HL-60 (cell line): ENCODE data around the gene TTC31.

Experiments
- GABPA ChIP-seq: IDR thresholded peaks from 2 replicates; pipeline ENCODE4 v1.6.1; 2012; ENCODE audit warnings: low read depth
- POLR2AphosphoS5 ChIP-seq: IDR thresholded peaks from 2 replicates; pipeline ENCODE4 v1.6.1; 2012; ENCODE audit warnings: low read depth
- SPI1 ChIP-seq: IDR thresholded peaks from 2 replicates; pipeline ENCODE4 v1.6.1; 2012; ENCODE audit warnings: low read depth, mild to moderate bottlenecking, borderline replicate concordance
- TF ChIP-seq, protein P1 (sequence below): IDR thresholded peaks from one replicate; pipeline ENCODE4 v1.5.1; 2011; ENCODE audit warnings: low read length, control low read depth, inconsistent platforms; ENCODE audit not compliant: insufficient read depth
- TF ChIP-seq, protein P2 (sequence below): IDR thresholded peaks from 2 replicates; pipeline ENCODE4 v1.6.1; 2012; ENCODE audit warnings: low read depth; ENCODE audit not compliant: insufficient replicate concordance

DNA sequence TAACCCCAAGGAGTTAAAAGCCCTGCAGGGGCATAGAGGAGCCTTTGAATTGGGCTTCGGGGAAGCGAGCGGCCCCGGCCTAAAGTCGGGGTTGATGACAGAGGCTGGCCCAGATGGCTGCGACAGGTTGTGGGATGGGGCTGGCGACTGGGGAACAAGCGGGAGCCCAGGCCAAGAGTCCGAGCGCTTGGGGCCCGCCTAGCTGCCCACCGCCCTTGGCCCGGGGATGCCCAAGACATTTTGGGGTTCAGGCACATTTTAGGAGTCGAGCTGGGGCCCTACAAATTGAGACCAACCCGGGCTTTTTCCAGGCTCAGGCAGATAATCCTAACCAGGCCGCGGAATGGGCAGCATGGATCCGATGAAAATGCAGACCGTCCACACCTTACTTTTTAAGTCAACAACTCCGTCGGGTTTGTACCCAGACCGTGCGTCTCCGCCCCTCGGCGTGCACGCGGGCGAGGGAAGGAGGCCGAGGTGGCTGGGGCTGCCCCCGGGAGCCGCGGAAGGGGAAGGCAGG lies 41.7 kb upstream of the TTC31 start:
- TF ChIP-seq, protein P1, sequence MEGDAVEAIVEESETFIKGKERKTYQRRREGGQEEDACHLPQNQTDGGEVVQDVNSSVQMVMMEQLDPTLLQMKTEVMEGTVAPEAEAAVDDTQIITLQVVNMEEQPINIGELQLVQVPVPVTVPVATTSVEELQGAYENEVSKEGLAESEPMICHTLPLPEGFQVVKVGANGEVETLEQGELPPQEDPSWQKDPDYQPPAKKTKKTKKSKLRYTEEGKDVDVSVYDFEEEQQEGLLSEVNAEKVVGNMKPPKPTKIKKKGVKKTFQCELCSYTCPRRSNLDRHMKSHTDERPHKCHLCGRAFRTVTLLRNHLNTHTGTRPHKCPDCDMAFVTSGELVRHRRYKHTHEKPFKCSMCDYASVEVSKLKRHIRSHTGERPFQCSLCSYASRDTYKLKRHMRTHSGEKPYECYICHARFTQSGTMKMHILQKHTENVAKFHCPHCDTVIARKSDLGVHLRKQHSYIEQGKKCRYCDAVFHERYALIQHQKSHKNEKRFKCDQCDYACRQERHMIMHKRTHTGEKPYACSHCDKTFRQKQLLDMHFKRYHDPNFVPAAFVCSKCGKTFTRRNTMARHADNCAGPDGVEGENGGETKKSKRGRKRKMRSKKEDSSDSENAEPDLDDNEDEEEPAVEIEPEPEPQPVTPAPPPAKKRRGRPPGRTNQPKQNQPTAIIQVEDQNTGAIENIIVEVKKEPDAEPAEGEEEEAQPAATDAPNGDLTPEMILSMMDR = no peak
- TF ChIP-seq, protein P2, sequence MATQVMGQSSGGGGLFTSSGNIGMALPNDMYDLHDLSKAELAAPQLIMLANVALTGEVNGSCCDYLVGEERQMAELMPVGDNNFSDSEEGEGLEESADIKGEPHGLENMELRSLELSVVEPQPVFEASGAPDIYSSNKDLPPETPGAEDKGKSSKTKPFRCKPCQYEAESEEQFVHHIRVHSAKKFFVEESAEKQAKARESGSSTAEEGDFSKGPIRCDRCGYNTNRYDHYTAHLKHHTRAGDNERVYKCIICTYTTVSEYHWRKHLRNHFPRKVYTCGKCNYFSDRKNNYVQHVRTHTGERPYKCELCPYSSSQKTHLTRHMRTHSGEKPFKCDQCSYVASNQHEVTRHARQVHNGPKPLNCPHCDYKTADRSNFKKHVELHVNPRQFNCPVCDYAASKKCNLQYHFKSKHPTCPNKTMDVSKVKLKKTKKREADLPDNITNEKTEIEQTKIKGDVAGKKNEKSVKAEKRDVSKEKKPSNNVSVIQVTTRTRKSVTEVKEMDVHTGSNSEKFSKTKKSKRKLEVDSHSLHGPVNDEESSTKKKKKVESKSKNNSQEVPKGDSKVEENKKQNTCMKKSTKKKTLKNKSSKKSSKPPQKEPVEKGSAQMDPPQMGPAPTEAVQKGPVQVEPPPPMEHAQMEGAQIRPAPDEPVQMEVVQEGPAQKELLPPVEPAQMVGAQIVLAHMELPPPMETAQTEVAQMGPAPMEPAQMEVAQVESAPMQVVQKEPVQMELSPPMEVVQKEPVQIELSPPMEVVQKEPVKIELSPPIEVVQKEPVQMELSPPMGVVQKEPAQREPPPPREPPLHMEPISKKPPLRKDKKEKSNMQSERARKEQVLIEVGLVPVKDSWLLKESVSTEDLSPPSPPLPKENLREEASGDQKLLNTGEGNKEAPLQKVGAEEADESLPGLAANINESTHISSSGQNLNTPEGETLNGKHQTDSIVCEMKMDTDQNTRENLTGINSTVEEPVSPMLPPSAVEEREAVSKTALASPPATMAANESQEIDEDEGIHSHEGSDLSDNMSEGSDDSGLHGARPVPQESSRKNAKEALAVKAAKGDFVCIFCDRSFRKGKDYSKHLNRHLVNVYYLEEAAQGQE = no peak
- TF ChIP-seq POLR2AphosphoS5 (no peak), SPI1 (no peak), GABPA (no peak)
